ENCODE data around the gene ZNF630. TPM values are rescaled to one million over a fixed set of nuclear protein-coding genes. Genes with fewer than 3 reads are reported as not detected.

Gene ZNF630
- total and polyA plus RNA-seq, 2 of the 8 experiments (the other 6 are each of a cell fraction or from before 2014, with no cell fraction given) = 0.67 to 2.2 TPM

DNA sequence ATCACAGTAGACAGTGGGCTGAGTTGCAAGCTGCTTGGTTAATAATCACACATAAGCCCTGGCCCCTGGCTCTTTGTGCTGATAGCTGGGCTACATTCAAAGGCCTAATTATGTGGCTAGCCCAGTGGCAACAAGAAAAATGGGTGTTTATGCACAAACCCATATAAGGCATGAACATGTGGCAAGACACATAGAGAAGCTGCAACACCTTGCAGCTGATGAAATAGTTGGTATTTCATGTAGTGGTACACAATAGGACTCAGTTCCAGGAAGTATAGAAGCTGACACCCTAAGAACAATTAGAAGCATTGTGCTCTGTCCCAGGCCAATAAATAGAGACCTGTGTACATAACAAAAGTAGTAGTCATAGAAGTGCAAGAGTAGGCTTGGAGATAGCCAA, 14.6 kb upstream of the ZNF630 start (continued):
- TF ChIP-seq, protein P1, sequence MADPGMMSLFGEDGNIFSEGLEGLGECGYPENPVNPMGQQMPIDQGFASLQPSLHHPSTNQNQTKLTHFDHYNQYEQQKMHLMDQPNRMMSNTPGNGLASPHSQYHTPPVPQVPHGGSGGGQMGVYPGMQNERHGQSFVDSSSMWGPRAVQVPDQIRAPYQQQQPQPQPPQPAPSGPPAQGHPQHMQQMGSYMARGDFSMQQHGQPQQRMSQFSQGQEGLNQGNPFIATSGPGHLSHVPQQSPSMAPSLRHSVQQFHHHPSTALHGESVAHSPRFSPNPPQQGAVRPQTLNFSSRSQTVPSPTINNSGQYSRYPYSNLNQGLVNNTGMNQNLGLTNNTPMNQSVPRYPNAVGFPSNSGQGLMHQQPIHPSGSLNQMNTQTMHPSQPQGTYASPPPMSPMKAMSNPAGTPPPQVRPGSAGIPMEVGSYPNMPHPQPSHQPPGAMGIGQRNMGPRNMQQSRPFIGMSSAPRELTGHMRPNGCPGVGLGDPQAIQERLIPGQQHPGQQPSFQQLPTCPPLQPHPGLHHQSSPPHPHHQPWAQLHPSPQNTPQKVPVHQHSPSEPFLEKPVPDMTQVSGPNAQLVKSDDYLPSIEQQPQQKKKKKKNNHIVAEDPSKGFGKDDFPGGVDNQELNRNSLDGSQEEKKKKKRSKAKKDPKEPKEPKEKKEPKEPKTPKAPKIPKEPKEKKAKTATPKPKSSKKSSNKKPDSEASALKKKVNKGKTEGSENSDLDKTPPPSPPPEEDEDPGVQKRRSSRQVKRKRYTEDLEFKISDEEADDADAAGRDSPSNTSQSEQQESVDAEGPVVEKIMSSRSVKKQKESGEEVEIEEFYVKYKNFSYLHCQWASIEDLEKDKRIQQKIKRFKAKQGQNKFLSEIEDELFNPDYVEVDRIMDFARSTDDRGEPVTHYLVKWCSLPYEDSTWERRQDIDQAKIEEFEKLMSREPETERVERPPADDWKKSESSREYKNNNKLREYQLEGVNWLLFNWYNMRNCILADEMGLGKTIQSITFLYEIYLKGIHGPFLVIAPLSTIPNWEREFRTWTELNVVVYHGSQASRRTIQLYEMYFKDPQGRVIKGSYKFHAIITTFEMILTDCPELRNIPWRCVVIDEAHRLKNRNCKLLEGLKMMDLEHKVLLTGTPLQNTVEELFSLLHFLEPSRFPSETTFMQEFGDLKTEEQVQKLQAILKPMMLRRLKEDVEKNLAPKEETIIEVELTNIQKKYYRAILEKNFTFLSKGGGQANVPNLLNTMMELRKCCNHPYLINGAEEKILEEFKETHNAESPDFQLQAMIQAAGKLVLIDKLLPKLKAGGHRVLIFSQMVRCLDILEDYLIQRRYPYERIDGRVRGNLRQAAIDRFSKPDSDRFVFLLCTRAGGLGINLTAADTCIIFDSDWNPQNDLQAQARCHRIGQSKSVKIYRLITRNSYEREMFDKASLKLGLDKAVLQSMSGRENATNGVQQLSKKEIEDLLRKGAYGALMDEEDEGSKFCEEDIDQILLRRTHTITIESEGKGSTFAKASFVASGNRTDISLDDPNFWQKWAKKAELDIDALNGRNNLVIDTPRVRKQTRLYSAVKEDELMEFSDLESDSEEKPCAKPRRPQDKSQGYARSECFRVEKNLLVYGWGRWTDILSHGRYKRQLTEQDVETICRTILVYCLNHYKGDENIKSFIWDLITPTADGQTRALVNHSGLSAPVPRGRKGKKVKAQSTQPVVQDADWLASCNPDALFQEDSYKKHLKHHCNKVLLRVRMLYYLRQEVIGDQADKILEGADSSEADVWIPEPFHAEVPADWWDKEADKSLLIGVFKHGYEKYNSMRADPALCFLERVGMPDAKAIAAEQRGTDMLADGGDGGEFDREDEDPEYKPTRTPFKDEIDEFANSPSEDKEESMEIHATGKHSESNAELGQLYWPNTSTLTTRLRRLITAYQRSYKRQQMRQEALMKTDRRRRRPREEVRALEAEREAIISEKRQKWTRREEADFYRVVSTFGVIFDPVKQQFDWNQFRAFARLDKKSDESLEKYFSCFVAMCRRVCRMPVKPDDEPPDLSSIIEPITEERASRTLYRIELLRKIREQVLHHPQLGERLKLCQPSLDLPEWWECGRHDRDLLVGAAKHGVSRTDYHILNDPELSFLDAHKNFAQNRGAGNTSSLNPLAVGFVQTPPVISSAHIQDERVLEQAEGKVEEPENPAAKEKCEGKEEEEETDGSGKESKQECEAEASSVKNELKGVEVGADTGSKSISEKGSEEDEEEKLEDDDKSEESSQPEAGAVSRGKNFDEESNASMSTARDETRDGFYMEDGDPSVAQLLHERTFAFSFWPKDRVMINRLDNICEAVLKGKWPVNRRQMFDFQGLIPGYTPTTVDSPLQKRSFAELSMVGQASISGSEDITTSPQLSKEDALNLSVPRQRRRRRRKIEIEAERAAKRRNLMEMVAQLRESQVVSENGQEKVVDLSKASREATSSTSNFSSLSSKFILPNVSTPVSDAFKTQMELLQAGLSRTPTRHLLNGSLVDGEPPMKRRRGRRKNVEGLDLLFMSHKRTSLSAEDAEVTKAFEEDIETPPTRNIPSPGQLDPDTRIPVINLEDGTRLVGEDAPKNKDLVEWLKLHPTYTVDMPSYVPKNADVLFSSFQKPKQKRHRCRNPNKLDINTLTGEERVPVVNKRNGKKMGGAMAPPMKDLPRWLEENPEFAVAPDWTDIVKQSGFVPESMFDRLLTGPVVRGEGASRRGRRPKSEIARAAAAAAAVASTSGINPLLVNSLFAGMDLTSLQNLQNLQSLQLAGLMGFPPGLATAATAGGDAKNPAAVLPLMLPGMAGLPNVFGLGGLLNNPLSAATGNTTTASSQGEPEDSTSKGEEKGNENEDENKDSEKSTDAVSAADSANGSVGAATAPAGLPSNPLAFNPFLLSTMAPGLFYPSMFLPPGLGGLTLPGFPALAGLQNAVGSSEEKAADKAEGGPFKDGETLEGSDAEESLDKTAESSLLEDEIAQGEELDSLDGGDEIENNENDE (IDR thresholded peaks at IDR 0.05; ENCODE audit: insufficient replicate concordance, low read length) = no peak
- TF ChIP-seq CTBP2 (IDR thresholded peaks at IDR 0.05; ENCODE audit: borderline replicate concordance, insufficient read depth, insufficient read length, low read length) = no peak
- no peak for TF ChIP-seq YY1 (IDR thresholded peaks at IDR 0.05; ENCODE audit: low read depth, low read length)
- no peak for TF ChIP-seq JUND (IDR thresholded peaks at IDR 0.05; ENCODE audit: low read length)
- no peak for TF ChIP-seq CBX8 (IDR thresholded peaks at IDR 0.05; ENCODE audit: borderline replicate concordance, low read depth, low read length)

Measured in H1 (cell line).